GM21526 (cell line): ENCODE measurements around the gene SMIM24.
"Not testable (repeated sequence)": the region's sequence is repeated elsewhere in the genome, so short reads cannot be mapped to it uniquely, and the experiment has no call there.

Experiments used
- ATAC-seq: cut with Tn5 transposase; IDR thresholded peaks from one replicate; pipeline ENCODE4 v1.9.1; 2021; ENCODE audit warnings: moderate library complexity; ENCODE audit not compliant: unreplicated experiment, low FRiP score

SMIM24 gene

DNA sequence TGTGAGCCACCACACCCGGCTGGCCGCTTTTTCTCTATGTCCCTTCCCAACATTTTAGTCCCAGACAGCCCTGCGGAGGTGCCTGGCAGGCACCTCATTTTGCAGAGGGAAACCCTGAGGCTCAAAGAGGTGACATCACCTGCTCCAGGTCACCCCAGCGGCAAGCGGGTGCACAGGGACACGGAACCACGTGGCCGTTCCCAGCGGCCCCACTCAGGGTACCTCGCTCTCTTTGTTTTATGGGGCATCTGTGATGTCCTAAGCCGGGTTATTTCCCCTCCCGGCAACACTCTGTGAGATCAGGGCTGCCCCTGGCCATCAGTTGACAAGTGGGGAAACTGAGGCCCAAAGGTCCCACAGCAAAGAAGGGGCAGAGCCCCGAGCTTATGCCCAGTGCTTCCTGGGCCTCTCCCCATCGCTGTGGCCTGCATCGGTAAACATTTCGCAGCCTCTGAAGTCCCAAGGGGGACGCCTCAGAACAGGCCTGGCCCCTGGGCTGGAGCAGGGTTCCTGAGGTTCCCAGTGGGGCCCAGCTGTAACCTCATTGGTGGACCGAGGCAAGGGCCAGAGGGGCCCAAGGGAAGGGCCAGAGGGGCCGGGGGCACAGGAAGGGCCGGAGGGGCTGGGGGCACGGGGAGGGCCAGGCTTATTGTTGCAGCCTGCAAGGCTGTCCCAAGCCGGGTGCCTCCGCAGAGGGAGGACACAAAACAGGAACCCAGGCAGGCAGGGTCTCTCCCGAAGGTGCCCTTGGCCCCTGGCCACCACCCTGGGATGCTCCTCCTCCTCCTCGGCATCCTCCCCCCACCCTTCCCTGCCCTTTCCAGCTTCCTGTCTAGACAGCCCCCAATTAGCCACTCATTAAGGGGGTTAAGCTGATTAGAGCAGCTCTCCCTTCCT, 39.0 kb downstream of the SMIM24 start:
- no peak for ATAC-seq

DNA sequence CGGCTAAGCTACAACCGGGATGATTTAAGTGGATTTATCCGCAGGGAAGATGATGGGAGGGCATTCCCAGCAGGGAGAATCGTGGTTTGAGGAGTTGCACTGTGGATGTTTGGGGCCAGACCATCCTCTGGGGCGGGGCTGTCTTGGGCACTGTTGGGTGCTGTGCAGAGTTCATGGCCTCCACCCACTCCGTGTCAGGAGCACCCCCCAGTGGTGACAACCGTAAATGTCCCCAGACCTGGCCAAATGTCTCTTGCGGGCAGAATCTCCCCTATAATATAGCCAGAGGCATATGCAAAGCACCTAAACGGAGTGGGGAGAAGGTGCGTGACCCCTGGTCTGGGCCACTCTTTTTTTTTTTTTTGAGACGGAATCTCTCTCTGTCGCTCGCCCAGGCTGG, 40.2 kb downstream of the SMIM24 start:
- ATAC-seq, result no peak

- peak; percentile 74 for ATAC-seq
Observed at GRCh38 chr19:3434630-3435553, 45.4 kb downstream of the SMIM24 start.

GRCh38 chr19:3433805-3434540, 46.4 kb downstream of the SMIM24 start:
- ATAC-seq, result no peak

DNA sequence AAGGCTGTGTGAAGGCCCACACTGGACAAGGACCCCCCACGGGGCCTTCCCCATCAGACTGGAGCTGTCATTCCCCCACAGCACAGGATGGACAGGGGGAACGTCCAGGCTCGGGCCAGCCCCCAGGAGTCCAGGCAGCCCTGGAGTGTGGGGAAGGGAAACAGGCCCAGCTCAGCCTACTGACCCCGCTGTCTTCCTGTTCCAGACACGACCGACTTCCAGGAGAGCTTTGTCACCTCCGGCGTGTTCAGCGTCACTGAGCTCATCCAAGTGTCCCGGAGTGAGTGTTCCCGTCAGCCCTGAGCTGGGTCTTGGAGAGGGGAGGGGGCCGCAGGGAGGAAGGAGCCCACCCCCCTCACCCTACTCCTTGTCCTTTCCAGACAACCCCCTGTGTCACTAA, 47.0 kb downstream of the SMIM24 start:
- ATAC-seq, result no peak

- ATAC-seq, result no peak
Observed at GRCh38 chr19:3431760-3432397, 48.4 kb downstream of the SMIM24 start.

DNA sequence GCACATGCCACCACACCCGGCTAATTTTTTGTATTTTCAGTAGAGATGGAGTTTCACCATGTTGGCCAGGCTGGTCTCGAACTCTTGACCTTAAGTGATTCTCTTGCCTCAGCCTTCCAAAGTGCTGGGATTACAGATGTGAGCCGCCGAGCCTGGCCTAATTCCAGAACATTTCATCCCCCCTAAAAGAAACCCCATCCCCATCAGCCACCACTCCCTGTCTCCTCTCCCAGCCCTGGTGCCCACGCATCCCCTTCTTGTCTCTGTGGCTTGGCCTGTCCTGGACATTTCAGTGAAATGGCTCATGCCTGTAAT, 50.0 kb downstream of the SMIM24 start:
- ATAC-seq, result not testable (repeated sequence)

DNA sequence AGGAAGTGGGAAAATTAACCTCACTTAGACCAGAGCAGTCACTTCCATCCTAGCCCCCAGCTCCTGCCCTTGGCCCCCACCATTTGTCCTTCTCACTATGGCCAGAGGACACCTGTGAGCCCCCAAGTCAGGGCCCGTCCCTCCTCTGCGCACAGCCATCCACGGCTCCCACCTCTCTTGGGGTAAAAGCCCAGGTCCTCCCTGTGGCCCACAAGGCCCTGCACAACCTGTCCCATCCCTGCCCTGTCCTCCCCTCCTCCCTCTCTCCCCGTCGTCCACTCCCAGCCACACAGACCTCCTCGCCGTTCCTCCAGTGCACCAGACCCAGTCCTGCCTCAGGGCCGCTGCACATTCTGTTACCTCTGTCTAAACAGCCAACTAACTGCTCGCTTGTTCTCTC, 53.9 kb downstream of the SMIM24 start:
- ATAC-seq, result no peak
